Gastroesophageal sphincter (tissue), 3 donors: Measurements from ENCODE around the gene MROH2B.

Experiments used
- POLR2A ChIP-seq, 2 donors: fragments of 450-650 bp; IDR thresholded peaks; one replicate each; pipeline ENCODE4 v1.6.1; 2017; ENCODE audit warnings: antibody characterized with exemption in 2 of 2, mild to moderate bottlenecking in 2 of 2, moderate library complexity in 1 of 2
- POLR2AphosphoS5 ChIP-seq: sonication (generic); formaldehyde crosslinking; IDR thresholded peaks from one replicate; pipeline ENCODE4 v1.6.1; 2017; ENCODE audit warnings: antibody characterized with exemption
- TF ChIP-seq, protein P1 (sequence below), 4 experiments: fragments of 200-600 bp in 2 of 4; fragments of 450-650 bp in 2 of 4; sonication (generic) in 1 of 4; IDR thresholded peaks; one replicate each; pipeline ENCODE4 v1.5.1; 2017 to 2019; ENCODE audit warnings: antibody characterized with exemption in 4 of 4, mild to moderate bottlenecking in 2 of 4, moderate library complexity in 2 of 4

DNA sequence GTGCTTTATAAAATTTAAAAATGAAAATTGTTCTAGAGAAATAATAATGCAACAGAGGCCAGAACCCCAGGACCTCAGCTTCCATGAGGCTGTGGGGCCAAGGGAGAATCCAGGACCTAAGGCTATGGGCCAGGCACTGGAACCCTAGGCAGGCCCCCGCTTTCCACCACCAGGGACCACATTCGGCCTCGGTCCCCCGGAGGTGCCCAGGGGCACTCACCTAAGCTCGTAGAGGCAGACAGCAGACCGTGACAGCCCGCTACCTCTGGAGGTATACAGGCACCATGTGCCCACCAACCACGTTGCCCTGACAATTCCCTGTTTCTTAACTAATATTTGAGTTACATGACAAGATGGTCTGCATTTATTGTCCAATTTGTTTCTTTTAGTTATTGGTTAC is 49.5 kb upstream of the MROH2B start:
- TF ChIP-seq POLR2A (IDR thresholded peaks at IDR 0.05) (no peak), POLR2AphosphoS5 (no peak)
- TF ChIP-seq, protein P1, sequence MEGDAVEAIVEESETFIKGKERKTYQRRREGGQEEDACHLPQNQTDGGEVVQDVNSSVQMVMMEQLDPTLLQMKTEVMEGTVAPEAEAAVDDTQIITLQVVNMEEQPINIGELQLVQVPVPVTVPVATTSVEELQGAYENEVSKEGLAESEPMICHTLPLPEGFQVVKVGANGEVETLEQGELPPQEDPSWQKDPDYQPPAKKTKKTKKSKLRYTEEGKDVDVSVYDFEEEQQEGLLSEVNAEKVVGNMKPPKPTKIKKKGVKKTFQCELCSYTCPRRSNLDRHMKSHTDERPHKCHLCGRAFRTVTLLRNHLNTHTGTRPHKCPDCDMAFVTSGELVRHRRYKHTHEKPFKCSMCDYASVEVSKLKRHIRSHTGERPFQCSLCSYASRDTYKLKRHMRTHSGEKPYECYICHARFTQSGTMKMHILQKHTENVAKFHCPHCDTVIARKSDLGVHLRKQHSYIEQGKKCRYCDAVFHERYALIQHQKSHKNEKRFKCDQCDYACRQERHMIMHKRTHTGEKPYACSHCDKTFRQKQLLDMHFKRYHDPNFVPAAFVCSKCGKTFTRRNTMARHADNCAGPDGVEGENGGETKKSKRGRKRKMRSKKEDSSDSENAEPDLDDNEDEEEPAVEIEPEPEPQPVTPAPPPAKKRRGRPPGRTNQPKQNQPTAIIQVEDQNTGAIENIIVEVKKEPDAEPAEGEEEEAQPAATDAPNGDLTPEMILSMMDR (IDR thresholded peaks at IDR 0.05), result no peak
